Activated CD8-positive, alpha-beta memory T cell treated with anti-CD3 and anti-CD28 coated beads, Interleukin-2, amount 50 U/mL, for 4 hours (primary cell): Measurements from ENCODE around the gene MED23.

ENCODE experiments used
- DNase-seq: peaks from one replicate; pipeline ENCODE4 v3.0.0-alpha.2; 2020

MED23 gene

DNA sequence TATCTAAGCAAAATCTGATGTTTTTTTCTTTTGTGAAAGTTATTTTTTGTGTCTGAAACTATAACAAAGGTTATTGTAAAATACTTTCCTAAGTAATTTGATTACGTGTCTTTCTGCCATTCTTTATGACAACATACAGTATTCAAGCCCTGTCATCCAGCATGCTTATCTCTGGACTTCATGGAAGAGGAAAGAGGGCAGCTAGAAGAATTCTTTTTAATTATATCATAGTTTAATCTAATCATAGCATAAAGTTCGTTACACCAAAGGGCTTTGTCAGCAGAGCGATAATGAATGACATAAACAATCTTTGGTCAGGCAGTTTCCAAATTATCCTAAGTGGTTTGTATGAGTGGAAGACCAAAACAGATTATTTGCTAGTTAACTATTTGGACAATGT, 12.5 kb upstream of the MED23 start:
- DNase-seq, result no peak

- DNase-seq, result no peak
These were observed 12.1 kb upstream of the MED23 start for GRCh38 chr6:131640100-131640499.

DNA sequence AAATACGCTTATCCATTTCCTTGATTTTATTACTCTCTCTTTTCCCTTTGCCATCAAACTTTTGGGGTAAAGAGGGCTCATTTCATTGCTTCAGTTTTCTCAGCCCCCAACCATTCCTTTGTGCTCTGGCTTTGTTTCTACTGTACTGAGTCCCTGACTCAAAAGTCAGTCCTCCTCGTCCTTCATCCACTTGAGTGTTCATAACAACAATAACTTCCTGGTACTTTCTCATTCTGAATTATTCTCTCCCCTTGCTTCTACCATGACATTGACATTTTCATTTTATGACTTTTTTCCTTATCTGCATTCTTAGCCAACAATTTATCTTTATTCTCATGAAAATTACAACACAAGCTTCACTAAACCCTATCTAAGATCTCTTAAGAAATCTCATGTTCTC, 10.0 kb upstream of the MED23 start:
- DNase-seq, result no peak

DNA sequence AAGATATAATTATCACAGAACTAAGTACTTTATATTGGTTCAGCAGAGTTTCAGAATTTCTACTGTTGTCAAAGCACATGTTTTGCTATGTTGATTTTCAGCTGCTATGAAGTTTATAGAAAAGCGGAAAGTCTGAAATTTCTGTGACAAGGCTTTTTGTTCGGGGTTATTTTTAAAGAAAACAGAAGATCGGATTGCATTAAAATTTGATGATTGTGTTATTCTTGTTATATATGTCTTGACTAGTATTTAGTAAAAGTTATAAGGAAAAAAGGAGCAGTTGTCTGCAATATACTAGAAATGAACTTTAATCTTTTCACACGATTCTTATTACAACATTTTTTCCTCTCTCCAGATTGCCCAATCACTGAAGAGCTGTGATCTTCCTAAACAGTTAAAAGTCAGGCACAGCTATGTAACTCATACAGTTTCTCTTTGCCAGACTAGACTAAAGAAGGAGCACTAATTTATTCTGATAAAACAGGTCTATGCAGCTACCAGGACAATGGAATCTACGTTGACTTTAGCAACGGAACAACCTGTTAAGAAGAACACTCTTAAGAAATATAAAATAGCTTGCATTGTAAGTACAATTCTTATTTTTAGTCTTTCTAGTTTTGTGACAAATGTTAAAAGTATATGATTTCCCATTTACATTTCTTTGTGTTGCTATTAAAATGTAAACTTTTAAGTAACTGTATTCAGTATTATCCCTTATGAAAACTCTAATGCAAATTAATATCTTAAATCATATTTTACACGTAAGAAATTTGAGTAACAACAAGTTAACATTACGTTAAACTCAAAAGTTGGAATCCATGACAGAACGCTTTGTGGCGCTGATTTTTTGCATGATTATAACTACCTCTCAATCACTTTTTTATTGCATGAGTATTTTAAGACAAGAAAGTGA, 9.1 kb upstream of the MED23 start, which contains the start of gene ENPP3:
ENPP3 (plus strand) TSS at position 423 of the 913 bp plus-strand sequence; CDS start at position 506, 83 bp downstream.
- no peak for DNase-seq

DNA sequence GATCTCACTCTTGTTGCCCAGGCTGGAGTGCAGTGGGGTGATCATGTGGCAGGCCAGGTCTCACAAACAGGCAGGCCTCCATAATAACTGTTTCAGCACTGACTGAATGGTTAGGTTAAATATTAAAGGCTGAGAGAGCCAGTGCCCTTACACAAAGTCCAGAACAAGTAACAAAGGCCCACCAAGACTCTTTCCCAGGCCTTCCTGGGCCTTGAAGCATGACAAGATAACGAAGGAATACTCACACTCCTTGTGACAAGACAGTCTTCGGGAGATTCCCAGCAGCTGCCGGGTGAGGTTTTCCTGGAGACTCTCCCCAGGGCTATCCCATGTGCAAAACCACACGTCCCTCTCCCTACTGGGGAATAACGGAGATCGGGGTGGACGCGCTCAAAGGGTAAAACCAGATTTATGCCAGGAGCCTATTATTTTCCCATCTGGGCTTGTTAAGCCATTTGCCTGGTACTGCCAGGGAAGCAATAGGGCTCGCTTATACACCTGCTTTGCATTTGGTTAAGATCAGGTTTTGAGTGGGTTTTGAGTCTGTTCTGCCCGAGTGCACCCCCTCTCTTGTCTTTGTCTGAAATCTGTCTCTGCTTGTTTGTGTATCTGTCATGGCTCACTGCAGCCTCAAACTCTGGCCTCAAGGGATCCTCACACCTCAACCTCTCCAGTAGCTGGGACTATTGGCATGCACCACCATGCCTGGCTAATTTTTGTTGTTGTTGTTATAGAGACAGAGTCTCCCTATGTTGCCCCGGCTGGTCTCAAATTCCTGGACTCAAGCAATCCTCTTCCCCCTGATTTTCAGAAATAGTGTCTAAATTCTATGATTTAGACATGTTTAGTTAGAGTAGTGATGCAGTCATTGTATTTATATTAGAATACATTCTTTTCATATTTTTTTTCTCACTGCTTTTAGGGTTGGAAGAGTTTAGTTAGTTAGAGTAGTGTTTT, 7.6 kb upstream of the MED23 start:
- no peak for DNase-seq

GRCh38 chr6:131631625-131632289, 3.7 kb upstream of the MED23 start:
- DNase-seq, result no peak

GRCh38 chr6:131629651-131630050, 1.6 kb upstream of the MED23 start:
- no peak for DNase-seq

DNA sequence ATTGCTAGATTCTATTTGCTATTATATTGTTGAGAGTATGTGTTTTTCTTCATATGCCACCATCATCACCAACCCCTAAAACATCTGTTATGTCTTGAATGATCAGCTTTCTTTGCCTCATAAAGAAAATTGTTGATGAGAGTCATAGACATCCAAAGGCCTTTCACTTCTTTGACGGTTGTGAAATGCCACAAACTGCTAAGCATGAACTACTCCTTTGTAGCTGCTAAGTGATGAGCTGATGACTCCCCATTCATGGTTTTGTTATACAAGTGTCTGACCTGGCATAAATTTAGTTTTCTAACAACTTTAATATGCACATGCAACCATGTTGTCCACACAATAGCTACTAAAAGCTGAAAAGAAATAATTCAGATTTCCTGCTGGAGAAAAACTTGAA, 684 bp upstream of the MED23 start:
- DNase-seq, result no peak

DNA sequence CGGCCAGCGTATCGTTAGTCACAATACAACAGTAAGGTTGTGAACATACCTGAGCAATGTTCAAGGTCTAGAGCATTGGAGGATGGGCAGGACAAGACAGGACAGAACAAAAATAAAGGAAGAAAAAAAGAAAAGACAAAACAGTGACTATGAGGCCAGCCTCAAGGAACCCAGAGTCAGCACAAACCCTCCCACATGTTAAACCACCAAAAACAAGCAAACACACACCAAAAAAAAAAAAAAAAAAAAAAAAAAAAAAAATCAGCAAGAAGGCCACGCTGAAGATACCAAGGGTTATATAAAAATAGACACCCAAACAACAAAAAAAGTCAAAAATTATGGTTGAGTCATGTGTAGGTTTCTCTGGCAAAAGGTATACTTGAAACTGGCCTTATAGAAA, 12.8 kb downstream of the MED23 start:
- DNase-seq, result no peak

- no peak for DNase-seq
These were observed 14.6 kb downstream of the MED23 start for GRCh38 chr6:131613296-131613925.

DNA sequence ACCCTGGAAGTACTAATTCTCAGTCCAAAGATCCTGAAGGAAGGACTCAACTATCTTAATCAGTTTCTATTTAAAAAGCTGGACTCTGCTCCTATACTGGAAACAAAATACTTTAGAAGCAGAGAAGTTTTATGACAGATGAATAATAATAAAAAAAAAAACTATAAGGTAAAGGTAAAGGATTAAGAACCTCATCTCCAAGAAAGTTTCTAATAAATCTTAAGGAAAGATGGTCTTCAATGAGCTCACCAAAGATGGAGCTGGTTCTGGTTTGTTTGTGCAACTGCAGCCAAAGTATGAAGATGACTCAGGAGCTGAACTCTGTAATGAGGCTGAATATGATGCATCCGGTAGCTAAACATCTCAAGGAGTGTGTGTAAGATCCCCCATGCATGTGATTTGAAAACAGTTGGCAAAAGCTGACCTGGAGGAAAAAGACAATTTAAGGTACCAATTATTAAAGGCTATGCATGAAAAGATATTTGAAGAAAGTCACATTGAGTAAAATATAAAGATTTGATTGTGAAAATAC, 25.2 kb downstream of the MED23 start:
- DNase-seq, result no peak

GRCh38 chr6:131600716-131601115, 27.3 kb downstream of the MED23 start:
- no peak for DNase-seq

GRCh38 chr6:131597446-131597845, 30.6 kb downstream of the MED23 start:
- no peak for DNase-seq

- DNase-seq, result no peak
These were observed 34.0 kb downstream of the MED23 start for GRCh38 chr6:131594074-131594473.

DNA sequence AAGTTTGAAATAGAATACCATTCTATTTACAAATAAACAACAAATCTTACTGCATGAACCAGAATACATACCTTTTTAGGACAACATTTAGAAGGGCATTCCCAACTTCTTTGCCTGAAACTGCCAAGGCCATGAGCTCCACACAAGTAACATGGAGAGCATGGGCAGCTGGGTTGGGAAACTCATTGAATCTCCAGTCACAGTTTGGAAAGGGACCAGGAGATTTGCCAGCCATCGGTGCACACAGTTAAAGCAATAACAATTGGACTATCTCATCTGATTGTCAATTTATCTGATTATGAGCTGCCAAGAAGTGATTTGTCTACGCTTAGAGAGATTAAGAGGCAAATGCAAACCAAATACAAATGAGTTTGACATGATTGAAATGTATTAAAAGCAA, 35.1 kb downstream of the MED23 start:
- DNase-seq, result no peak

DNA sequence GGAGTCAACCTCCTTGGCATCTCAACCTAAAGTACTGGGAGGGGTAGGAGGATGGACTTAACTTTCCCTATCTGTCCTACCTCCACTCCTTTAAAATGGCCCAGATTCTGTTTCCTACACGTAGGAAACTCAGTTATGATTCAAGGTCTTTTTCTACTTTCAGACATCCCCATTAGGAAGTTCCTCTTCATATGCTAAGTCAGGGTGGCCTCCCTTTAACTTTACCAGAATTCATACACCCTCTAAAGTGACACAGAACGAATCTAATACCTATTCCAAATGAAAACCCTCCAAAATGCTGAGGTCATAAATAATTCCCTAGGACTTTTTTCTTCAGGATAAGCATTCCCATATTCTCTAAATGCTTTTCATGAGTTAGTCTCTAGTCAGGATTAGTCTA, 39.4 kb downstream of the MED23 start:
- DNase-seq, result no peak

DNA sequence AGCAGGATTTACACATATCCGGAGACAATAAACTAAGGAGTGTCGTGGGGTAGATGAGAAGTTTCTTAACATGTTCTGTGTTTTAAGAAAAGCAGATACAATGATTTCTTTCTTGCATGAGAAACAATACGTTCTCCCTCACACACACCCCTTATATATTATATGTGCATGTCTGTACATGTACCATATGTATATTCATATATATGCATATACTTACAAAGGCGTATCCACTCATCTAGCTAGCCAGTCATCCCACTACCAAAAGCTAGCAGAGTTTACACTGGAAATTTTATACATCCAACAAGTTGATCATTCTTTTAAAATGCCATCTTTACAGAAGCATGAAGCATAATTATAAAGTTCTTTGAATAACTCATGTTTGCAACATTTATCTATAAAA, 40.1 kb downstream of the MED23 start:
- DNase-seq, result no peak

GRCh38 chr6:131586543-131586942, 41.5 kb downstream of the MED23 start:
- no peak for DNase-seq

GRCh38 chr6:131581523-131581922, 46.5 kb downstream of the MED23 start:
- DNase-seq, result no peak

- no peak for DNase-seq
These were observed 52.1 kb downstream of the MED23 start for GRCh38 chr6:131575834-131576478.

DNA sequence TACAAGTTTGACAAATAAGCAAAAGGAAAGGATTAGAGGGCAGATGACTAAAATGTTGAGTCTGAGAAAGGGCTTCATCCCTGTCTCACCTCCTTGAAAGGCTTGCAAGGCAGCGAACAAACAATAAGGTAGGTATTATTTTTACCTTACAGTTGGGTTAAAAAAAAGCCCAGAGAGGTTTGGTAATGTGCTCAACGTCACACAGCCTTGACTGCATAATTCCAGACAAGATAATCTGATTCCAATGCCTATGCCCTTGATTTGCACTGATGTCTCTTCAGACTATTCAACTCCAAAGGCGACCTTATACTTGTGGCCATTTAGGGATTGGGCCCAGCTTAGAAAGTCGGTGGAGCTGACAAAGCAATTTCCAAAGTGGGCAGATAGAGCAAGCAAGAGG, 53.4 kb downstream of the MED23 start:
- no peak for DNase-seq

DNA sequence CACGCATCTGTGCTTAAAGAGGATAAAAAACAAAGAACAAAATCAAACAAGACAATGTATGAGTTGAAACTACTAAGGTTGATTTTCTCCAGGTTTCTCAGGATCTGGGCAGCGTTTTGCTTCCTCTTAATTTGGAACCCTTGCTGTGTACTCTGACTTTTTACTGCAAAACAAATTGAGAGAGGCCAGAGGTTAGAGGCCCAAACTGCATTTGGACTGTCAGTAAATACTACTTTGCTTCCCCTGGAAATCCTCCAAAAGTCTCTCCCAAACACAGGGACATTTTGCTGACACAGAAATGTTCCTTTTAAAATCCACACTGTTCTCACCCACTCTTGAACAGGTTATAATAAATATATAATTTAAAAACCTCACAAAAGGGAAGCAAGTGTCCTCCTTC, 53.9 kb downstream of the MED23 start:
- no peak for DNase-seq
